Upper lobe of left lung (tissue), 4 donors: ENCODE measurements around the gene ZBTB46.

Experiments
- EP300 ChIP-seq, 4 donors: sonication (generic); formaldehyde crosslinking; IDR thresholded peaks; one replicate each; pipeline ENCODE4 v1.5.1; 2017; ENCODE audit warnings: antibody characterized with exemption in 4 of 4, control low read depth in 2 of 4
- POLR2A ChIP-seq, 4 donors: fragments of 450-650 bp; IDR thresholded peaks; one replicate each; pipeline ENCODE4 v1.5.1; 2016 to 2017; ENCODE audit warnings: antibody characterized with exemption in 4 of 4, mild to moderate bottlenecking in 2 of 4
- POLR2AphosphoS5 ChIP-seq, 2 donors: sonication (generic); formaldehyde crosslinking; IDR thresholded peaks; one replicate each; pipeline ENCODE4 v1.5.1; 2017; ENCODE audit warnings: antibody characterized with exemption in 2 of 2
- TF ChIP-seq, protein P1 (sequence below), 6 experiments: fragments of 450-650 bp in 4 of 6; fragments of 200-600 bp in 2 of 6; sonication (generic) in 2 of 6; IDR thresholded peaks; one replicate each; pipeline ENCODE4 v1.5.1; 2016 to 2019; ENCODE audit warnings: antibody characterized with exemption in 6 of 6

DNA sequence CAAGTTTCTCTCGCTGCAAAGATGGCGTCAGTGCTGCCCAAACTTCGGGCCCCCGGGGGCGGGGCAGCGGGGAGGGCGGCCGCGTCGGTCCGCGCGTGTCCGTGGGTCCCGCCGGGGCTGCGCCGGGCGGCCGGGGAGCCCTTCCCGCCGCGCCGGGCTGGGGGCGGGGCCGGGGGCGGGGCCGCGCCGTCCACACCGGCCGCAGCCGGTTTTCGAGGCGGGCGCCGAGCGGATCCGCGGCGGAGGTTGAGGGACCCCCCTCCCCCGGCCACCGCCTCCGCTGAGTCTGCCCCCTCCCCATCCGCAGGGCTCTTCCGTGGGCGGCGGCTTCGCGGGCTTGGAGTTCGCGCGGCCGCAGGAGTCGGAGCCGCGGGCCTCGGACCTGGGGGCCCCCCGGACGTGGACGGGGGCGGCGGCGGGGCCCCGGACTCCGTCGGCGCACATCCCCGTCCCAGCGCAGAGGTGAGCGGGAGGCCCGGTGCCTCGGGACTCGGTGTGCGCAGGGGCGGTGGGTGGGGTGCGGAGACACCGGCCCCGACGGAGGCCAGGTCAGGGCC lies 90.9 kb downstream of the ZBTB46 start:
- TF ChIP-seq EP300 (IDR thresholded peaks at IDR 0.05) (no peak), POLR2A (IDR thresholded peaks at IDR 0.05) (no peak), POLR2AphosphoS5 (IDR thresholded peaks at IDR 0.05) (no peak)
- TF ChIP-seq, protein P1, sequence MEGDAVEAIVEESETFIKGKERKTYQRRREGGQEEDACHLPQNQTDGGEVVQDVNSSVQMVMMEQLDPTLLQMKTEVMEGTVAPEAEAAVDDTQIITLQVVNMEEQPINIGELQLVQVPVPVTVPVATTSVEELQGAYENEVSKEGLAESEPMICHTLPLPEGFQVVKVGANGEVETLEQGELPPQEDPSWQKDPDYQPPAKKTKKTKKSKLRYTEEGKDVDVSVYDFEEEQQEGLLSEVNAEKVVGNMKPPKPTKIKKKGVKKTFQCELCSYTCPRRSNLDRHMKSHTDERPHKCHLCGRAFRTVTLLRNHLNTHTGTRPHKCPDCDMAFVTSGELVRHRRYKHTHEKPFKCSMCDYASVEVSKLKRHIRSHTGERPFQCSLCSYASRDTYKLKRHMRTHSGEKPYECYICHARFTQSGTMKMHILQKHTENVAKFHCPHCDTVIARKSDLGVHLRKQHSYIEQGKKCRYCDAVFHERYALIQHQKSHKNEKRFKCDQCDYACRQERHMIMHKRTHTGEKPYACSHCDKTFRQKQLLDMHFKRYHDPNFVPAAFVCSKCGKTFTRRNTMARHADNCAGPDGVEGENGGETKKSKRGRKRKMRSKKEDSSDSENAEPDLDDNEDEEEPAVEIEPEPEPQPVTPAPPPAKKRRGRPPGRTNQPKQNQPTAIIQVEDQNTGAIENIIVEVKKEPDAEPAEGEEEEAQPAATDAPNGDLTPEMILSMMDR (IDR thresholded peaks at IDR 0.05) = no peak
